HUES64 (cell line): ENCODE measurements around the gene INIP.
"Not testable (repeated sequence)": the region's sequence is repeated elsewhere in the genome, so short reads cannot be mapped to it uniquely, and the experiment has no call there.

Experiments used
- H3K27ac ChIP-seq: 2 replicates; pipeline ENCODE4 v1.7.0; 2013; ENCODE audit warnings: low read depth, low read length, inconsistent platforms
- H3K27me3 ChIP-seq: 2 replicates; pipeline ENCODE4 v1.6.1; 2013; ENCODE audit warnings: mild to moderate bottlenecking, low read length; ENCODE audit not compliant: insufficient read depth
- H3K36me3 ChIP-seq: 2 replicates; pipeline ENCODE4 v1.6.1; 2013; ENCODE audit warnings: mild to moderate bottlenecking, low read length; ENCODE audit not compliant: insufficient read depth
- H3K4me1 ChIP-seq: 2 replicates; pipeline ENCODE4 v1.6.1; 2013; ENCODE audit warnings: mild to moderate bottlenecking, low read length, moderate library complexity; ENCODE audit not compliant: insufficient read depth
- H3K4me3 ChIP-seq: 2 replicates; pipeline ENCODE4 v1.5.1; 2013; ENCODE audit warnings: mild to moderate bottlenecking, low read length, moderate library complexity
- H3K9ac ChIP-seq: 2 replicates; pipeline ENCODE4 v1.6.1; 2013; ENCODE audit warnings: mild to moderate bottlenecking, low read depth, low read length
- H3K9me3 ChIP-seq: 2 replicates; pipeline ENCODE4 v1.6.1; 2013; ENCODE audit warnings: low read depth, low read length; ENCODE audit not compliant: insufficient read depth
- WGBS: fragments of 150-250, 120-280 bp; methylation state at CpG from one replicate; pipeline ENCODE4 v1.1.7; 2013; ENCODE audit warnings: missing lambda C conversion rate; 5-methylcytosine and 5-hydroxymethylcytosine counted together

INIP gene

GRCh38 chr9:112705768-112706427 lies 12.0 kb downstream of the INIP start:
- WGBS = 61% methylated on average over 6 of the region's 6 CpGs
- no peaks in the 10 kb centered on the region for H3K4me1 ChIP-seq
- H3K27me3 ChIP-seq = no peaks in the 10 kb centered on the region
- no peaks in the 10 kb centered on the region for H3K9me3 ChIP-seq
- no peak overlapping the region for H3K27ac ChIP-seq
- no peak overlapping the region for H3K9ac ChIP-seq
- H3K4me3 ChIP-seq = no peak overlapping the region
- H3K36me3 ChIP-seq = peaks cover 10% of the 10 kb centered on the region; the same call in 1 of the 2 replicates

DNA sequence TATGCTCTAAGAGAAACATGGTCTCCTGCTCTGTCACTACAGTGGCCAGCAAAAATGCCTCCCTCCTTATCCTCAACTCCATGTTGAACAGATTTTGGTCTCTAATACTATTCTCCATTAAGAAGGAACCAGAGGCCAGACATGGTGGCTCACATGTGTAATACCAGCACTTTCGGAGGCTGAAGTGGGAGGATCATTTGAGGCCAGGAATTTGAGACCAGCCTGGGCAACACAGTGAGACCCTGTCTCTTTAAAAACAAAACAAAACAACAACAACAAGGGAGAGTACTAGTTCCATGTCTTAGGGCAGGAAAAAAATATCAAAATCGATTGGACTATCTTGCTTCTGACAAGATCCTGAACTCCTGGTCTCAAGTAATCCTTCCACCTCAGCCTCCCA lies 14.6 kb downstream of the INIP start:
- Histone ChIP-seq H3K9ac (no peak overlapping the region), H3K36me3 (peaks cover 12% of the 10 kb centered on the region; the same call in 1 of the 2 replicates), H3K27ac (no peak overlapping the region), H3K4me1 (no peaks in the 10 kb centered on the region), H3K4me3 (no peak overlapping the region), H3K27me3 (no peaks in the 10 kb centered on the region), H3K9me3 (no peaks in the 10 kb centered on the region)
- 97% methylated on average over 2 of the region's 2 CpGs for WGBS

DNA sequence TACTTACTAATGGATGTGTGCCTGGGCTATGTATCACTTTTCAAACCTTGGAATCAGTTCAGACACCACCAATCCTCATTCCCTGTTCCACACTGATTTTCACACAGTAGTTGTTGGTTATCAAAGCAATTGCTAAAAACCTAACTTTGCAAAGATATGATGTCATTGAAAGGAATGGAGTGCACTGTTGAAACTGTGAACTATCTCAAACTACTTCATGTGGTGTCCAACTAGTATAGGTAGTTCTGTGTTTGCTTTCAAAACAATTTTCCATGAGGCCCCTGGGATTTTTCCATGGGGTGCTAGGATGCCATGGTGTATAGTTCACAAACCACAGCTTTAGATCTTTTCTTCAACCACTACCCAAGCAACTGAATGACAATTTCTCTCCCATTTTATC lies 17.8 kb downstream of the INIP start:
- peaks cover 18% of the 10 kb centered on the region; the same call in 1 of the 2 replicates for H3K36me3 ChIP-seq
- no peaks in the 10 kb centered on the region for H3K4me1 ChIP-seq
- no peak overlapping the region for H3K27ac ChIP-seq

DNA sequence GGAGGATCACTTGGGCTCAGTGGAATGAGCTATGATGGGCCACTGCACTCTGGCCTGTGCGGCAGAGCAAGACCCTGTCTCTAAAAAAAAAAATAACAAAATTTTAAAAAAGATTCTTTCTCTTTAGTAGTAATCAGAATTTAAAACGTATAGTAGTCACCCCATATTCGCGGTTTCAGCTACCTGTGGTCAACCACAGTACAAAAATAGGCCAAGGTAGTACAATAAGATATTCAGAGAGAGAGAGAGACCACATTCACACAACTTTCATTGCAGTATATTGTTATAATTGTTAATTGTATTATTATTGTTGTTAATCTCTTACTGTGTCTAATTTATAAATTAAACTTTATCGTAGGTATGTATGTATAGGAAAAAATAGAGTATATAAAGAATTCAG lies 18.7 kb downstream of the INIP start:
- Histone ChIP-seq H3K27me3 (no peaks in the 10 kb centered on the region), H3K4me1 (no peaks in the 10 kb centered on the region), H3K4me3 (no peak overlapping the region), H3K9ac (no peak overlapping the region), H3K27ac (no peak overlapping the region), H3K36me3 (peaks cover 18% of the 10 kb centered on the region; the same call in 1 of the 2 replicates), H3K9me3 (no peaks in the 10 kb centered on the region)
- 100% methylated on average over 1 of the region's 5 CpGs for WGBS

More for the DNA sequence above, 17.8 kb downstream of the INIP start:
- no peaks in the 10 kb centered on the region for H3K27me3 ChIP-seq
- no peak overlapping the region for H3K4me3 ChIP-seq
- H3K9ac ChIP-seq = no peak overlapping the region
- H3K9me3 ChIP-seq = no peaks in the 10 kb centered on the region

- H3K4me1 ChIP-seq = no peaks in the 10 kb centered on the region
- H3K4me3 ChIP-seq = no peak overlapping the region
- H3K9me3 ChIP-seq = no peaks in the 10 kb centered on the region
- no peak overlapping the region for H3K27ac ChIP-seq
- H3K27me3 ChIP-seq = no peaks in the 10 kb centered on the region
- no peak overlapping the region for H3K9ac ChIP-seq
- 95% methylated on average over 5 of the region's 5 CpGs for WGBS
- H3K36me3 ChIP-seq = peaks cover 20% of the 10 kb centered on the region
Measured at GRCh38 chr9:112696461-112696860, 21.5 kb downstream of the INIP start.

DNA sequence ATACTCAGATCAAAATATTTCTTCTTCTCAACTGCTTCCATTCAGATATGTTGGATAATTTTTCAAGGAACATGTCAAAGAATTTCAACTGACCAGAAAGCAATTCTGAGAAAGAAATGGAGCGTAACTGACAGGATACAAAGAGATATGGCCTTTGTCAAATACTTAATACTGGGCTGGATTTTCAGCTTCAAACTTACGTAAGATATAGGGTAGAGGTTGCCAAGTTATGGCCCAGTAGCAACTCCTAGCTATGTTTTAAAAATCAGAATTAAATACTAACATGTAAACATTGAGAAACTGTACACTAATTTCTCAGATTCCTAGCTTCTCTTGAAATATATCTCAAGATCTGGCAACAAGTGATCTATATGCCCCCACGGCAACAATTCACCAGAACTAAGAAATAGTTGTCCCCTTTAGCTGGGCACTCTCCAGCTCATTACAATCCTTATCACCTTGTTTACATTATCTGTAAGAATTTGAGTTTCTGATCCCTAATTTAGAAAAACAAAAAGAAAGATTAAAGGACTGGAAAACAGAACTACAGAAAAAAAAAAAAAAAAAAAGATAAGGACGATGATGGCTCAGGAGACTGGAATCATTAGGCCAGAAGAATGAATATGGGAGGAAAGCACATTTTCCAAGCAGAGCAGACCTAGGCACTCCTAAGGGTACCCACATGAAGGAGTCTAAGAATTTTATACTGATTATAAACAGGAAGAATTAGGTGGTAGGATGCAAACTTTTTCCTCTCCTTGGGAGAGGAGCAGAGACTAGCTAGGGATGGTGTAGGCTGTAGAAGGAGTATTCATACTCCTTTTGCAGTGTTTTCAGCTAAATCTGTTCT lies 23.0 kb downstream of the INIP start:
- H3K27ac ChIP-seq = no peak overlapping the region
- no peaks in the 10 kb centered on the region for H3K4me1 ChIP-seq
- 87% methylated on average over 4 of the region's 4 CpGs for WGBS
- H3K9me3 ChIP-seq = no peaks in the 10 kb centered on the region
- peaks cover 28% of the 10 kb centered on the region for H3K36me3 ChIP-seq
- H3K4me3 ChIP-seq = no peak overlapping the region
- no peak overlapping the region for H3K9ac ChIP-seq
- H3K27me3 ChIP-seq = no peaks in the 10 kb centered on the region

DNA sequence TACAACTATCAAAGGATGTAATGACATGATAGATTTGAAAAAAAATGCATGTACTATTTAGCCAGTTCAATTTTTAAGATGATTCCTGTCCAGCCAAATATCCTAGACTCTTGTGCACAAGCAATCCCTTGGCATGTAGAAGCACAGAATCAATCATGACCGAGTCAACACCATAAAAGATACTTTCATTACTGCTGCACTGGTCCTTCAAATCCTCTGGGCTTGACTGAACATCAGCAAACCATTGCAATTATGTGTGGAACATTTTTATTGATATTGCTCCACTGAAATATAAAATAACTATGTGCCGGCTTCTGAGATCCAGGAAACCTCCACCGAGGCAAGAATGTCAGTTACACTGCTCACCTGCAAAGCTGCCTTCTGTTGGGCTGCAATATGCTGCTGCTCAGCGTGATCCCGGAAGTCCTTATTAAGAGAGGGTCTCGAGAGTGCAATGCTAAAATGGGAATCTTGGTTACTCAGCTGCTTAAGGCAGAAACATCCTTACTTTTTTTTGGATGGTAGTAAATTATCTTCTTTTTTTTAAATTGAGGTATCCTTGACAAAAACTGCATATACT lies 28.7 kb downstream of the INIP start:
- Histone ChIP-seq H3K9me3 (no peaks in the 10 kb centered on the region), H3K4me1 (no peaks in the 10 kb centered on the region), H3K4me3 (no peak overlapping the region), H3K9ac (no peak overlapping the region), H3K27ac (no peak overlapping the region), H3K36me3 (peaks cover 50% of the 10 kb centered on the region), H3K27me3 (no peaks in the 10 kb centered on the region)
- WGBS = 94% methylated on average over 6 of the region's 6 CpGs

- 80% methylated on average over 6 of the region's 6 CpGs for WGBS
- Histone ChIP-seq H3K9me3 (peaks cover 15% of the 10 kb centered on the region), H3K4me3 (no peak overlapping the region), H3K27ac (no peak overlapping the region), H3K9ac (no peak overlapping the region), H3K36me3 (peaks cover 6% of the 10 kb centered on the region), H3K4me1 (peaks cover 10% of the 10 kb centered on the region; the same call in 1 of the 2 replicates), H3K27me3 (no peaks in the 10 kb centered on the region)
Measured at GRCh38 chr9:112680731-112681402, 37.0 kb downstream of the INIP start.

DNA sequence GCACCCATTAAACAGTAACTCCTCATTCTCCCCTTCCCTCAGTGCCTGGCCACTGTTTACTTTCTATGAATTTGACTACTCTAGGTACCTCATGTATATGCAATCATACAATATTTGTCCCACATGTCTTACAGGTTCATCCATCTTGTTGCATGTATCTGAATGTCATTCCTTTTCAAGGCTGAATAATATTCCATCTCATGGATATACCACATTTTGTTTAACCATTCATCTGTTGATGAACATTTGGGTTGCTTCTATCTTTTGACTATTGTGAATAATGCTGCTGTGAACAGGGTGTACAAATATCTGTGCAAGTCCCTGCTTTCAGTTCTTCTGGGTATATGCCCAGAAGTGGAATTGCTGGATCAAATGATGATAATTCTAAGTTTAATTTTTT lies 40.9 kb downstream of the INIP start:
- Histone ChIP-seq H3K27me3 (no peaks in the 10 kb centered on the region), H3K9me3 (peaks cover 15% of the 10 kb centered on the region), H3K27ac (no peak overlapping the region), H3K4me3 (no peak overlapping the region), H3K9ac (no peak overlapping the region), H3K4me1 (peaks cover 10% of the 10 kb centered on the region; the same call in 1 of the 2 replicates), H3K36me3 (0 out of 2 replicates have a peak, but pooled peaks cover 5% of the 10 kb centered on the region)

DNA sequence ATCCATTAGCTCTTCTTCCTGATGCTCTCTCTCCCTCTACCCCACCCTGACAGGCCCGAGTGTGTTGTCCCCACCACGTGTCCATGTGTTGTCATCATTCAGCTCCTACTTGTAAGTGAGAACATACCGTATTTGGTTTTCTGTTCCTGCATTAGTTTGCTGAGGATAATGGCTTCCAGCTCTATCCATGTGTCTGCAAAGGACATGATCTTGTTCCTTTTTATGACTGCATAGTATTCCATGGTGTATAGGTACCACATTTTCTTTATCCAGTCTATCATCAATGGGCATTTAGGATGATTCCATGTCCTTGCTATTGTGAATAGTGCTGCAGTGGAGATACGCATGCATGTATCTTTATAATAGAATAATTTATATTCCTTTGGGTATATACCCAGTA lies 44.7 kb downstream of the INIP start:
- 97% methylated on average over 3 of the region's 4 CpGs for WGBS
- not testable (repeated sequence) for H3K27me3 ChIP-seq, H3K27ac ChIP-seq, H3K36me3 ChIP-seq, H3K4me1 ChIP-seq, H3K4me3 ChIP-seq, H3K9ac ChIP-seq
- peaks cover 15% of the 10 kb centered on the region for H3K9me3 ChIP-seq
